ENCODE measurements around the gene KCNAB3. TPM values are rescaled to one million over a fixed set of nuclear protein-coding genes. Genes with fewer than 3 reads are reported as not detected.

Gene KCNAB3
- total RNA-seq, 1 donor from 2014 or later, result 0.30 TPM

GRCh38 chr17:7911116-7911515 lies 18.5 kb downstream of the KCNAB3 start:
- intact Hi-C loops (cut with micrococcal nuclease), result loop anchor here (5.0 kb wide), 1 partner anchor 76 kb away; no protein-coding TSS in a partner anchor
- DNase-seq, result no peak
- H3K27me3 ChIP-seq (ENCODE audit: low read depth), result no peaks in the 10 kb centered on the region
- H3K9me3 ChIP-seq (replicated peaks), result no peaks in the 10 kb centered on the region
- H3K36me3 ChIP-seq, result peaks cover 56% of the 10 kb centered on the region
- no peak overlapping the region for H3K27ac ChIP-seq (replicated peaks)
- TF ChIP-seq CTCF (IDR thresholded peaks at IDR 0.05; ENCODE audit: borderline replicate concordance), result no peak
- peaks cover 26% of the 10 kb centered on the region for H3K4me1 ChIP-seq
- H3K4me3 ChIP-seq, result no peak overlapping the region

DNA sequence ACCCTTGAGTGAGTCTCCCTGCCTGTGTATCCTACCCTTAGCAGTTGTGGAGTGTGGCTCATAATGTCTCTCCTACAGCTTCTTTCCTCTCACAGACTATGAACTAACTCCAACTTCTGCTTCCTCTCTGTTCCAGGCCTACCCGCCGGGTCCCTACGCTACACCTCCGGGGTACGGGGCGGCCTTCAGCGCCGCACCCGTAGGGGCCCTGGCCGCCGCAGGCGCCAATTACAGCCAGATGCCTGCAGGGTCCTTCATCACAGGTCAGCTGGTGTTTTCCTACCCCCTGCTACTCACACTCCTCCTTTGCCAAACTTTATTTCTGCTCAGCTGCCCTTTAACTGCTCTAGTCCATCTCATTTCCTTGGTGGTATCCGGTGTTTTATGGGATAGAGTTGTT lies 18.9 kb downstream of the KCNAB3 start:
- no peak overlapping the region for H3K27ac ChIP-seq (replicated peaks)
- no peaks in the 10 kb centered on the region for H3K27me3 ChIP-seq (ENCODE audit: low read depth)
- no peak for TF ChIP-seq CTCF (IDR thresholded peaks at IDR 0.05; ENCODE audit: borderline replicate concordance)
- DNase-seq, result no peak
- H3K4me3 ChIP-seq, result no peak overlapping the region
- no peaks in the 10 kb centered on the region for H3K9me3 ChIP-seq (replicated peaks)
- H3K4me1 ChIP-seq, result peaks cover 25% of the 10 kb centered on the region
- H3K36me3 ChIP-seq, result peaks cover 60% of the 10 kb centered on the region
- intact Hi-C loops (cut with micrococcal nuclease), result loop anchor here (5.0 kb wide), 1 partner anchor 77 kb away; no protein-coding TSS in a partner anchor

DNA sequence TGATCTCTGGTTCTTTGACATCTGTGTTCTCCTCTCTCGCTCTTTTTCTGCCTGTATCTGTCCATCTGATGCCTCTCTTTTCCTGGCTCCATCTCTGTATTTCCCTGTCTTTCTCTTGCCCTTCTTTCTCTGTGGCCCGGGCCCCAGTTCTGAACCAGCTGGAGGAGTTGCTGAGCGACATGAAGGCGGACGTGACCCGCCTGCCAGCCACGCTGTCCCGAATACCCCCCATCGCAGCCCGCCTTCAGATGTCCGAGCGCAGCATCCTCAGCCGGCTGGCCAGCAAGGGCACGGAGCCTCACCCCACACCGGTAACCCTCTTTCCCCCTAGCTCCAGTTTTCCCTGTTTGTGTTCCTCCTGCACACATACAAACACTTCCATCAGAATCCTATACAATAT lies 19.4 kb downstream of the KCNAB3 start:
- peaks cover 20% of the 10 kb centered on the region for H3K4me1 ChIP-seq
- no peaks in the 10 kb centered on the region for H3K9me3 ChIP-seq (replicated peaks)
- DNase-seq, result no peak
- intact Hi-C loops (cut with micrococcal nuclease), result loop anchor here (5.0 kb wide), 1 partner anchor 77 kb away; no protein-coding TSS in a partner anchor
- no peaks in the 10 kb centered on the region for H3K27me3 ChIP-seq (ENCODE audit: low read depth)
- no peak overlapping the region for H3K4me3 ChIP-seq
- no peak for TF ChIP-seq CTCF (IDR thresholded peaks at IDR 0.05; ENCODE audit: borderline replicate concordance)
- H3K27ac ChIP-seq (replicated peaks), result no peak overlapping the region
- peaks cover 64% of the 10 kb centered on the region for H3K36me3 ChIP-seq

GRCh38 chr17:7909089-7909488 lies 20.6 kb downstream of the KCNAB3 start:
- H3K27me3 ChIP-seq (ENCODE audit: low read depth), result no peaks in the 10 kb centered on the region
- H3K36me3 ChIP-seq, result peaks cover 76% of the 10 kb centered on the region
- TF ChIP-seq CTCF (IDR thresholded peaks at IDR 0.05; ENCODE audit: borderline replicate concordance), result no peak
- intact Hi-C loops (cut with micrococcal nuclease), result no loop called here
- H3K27ac ChIP-seq (replicated peaks), result no peak overlapping the region
- H3K9me3 ChIP-seq (replicated peaks), result no peaks in the 10 kb centered on the region
- DNase-seq, result no peak
- peaks cover 8% of the 10 kb centered on the region for H3K4me1 ChIP-seq
- H3K4me3 ChIP-seq, result no peak overlapping the region

DNA sequence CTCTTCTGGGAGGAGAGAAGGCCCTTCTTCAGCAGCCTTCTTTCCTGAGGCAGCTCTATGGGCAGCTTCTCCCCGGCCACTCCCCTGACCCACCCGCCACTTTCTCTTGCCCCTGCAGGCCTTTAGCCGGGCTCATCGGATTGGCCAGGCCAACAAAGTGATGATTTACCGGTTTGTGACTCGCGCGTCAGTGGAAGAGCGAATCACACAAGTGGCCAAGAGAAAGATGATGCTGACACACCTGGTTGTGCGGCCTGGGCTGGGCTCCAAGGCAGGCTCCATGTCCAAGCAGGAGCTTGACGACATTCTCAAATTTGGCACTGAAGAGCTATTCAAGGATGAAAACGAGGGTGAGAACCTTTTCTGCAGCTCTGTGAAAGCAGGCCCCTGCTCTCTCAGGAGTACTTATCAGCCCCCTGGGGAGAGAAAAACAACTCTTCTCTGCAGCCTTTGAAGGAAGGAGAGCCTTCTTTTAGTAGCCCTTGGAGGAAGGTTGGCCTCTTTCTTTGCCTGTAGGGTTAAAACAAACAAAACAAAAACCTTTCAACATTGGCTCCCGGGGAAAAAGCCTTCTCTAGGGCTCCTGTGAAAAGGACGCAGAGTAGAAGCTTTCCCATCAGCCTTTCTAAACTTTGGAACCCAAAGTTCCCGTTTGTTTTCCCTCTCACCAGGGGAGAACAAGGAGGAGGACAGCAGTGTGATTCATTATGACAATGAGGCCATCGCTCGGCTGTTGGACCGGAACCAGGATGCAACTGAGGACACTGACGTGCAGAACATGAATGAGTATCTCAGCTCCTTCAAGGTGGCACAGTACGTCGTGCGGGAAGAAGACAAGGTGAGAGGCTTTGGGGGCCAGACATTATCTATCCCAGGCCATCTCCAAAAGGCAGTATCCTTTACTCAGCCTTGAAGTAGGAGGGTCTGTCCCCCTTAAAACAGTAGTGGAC lies 26.2 kb downstream of the KCNAB3 start:
- H3K4me3 ChIP-seq, result no peak overlapping the region
- H3K4me1 ChIP-seq, result no peaks in the 10 kb centered on the region
- TF ChIP-seq CTCF (IDR thresholded peaks at IDR 0.05; ENCODE audit: borderline replicate concordance), result no peak
- intact Hi-C loops (cut with micrococcal nuclease), result no loop called here
- no peaks in the 10 kb centered on the region for H3K9me3 ChIP-seq (replicated peaks)
- no peak for DNase-seq
- H3K27ac ChIP-seq (replicated peaks), result no peak overlapping the region
- no peaks in the 10 kb centered on the region for H3K27me3 ChIP-seq (ENCODE audit: low read depth)
- peaks cover 97% of the 10 kb centered on the region for H3K36me3 ChIP-seq
